A673 (cell line): ENCODE results near the gene ZNF208. TPM values are rescaled to one million over a fixed set of nuclear protein-coding genes. Genes with fewer than 3 reads are reported as not detected.

Experiments
- BruUV-seq: library from RNA; stranded (reverse); fragments of 400-500 nt; replicated peaks from 2 replicates; lab custom pipeline; 2021; lab: Mats Ljungman, UMichigan
- CTCF ChIA-PET: fragments of 300-600 bp; sonication (Branson Sonifier 250); formaldehyde crosslinking; loops from one replicate; lab custom pipeline; 2022; ENCODE audit warnings: antibody characterized with exemption; lab: Charles Lee
- POLR2A ChIA-PET: fragments of 300-600 bp; sonication (Branson Sonifier 250); formaldehyde crosslinking; loops from one replicate; lab custom pipeline; 2022; ENCODE audit warnings: antibody characterized with exemption; ENCODE audit not compliant: low non-redundant PET; lab: Charles Lee
- DNase-seq: peaks from one replicate; pipeline ENCODE4 v3.0.0-alpha.2; 2015; ENCODE audit warnings: low spot score
- H3K27ac ChIP-seq: fragments of 200-600 bp; sonication (generic); 2 replicates; pipeline ENCODE4 v1.5.1; 2016; ENCODE audit warnings: mixed run types, low read depth, mild to moderate bottlenecking, mixed read lengths, antibody characterized with exemption, low read length; ENCODE audit not compliant: poor library complexity, severe bottlenecking
- H3K27me3 ChIP-seq: fragments of 200-600 bp; sonication (generic); replicated peaks from 2 replicates; pipeline ENCODE4 v1.6.1; 2017; ENCODE audit warnings: mixed run types, low read depth, mild to moderate bottlenecking, mixed read lengths, antibody characterized with exemption, low read length; ENCODE audit not compliant: insufficient read depth, poor library complexity
- H3K36me3 ChIP-seq: fragments of 200-600 bp; sonication (generic); 2 replicates; pipeline ENCODE4 v1.6.1; 2016; ENCODE audit warnings: mixed run types, mild to moderate bottlenecking, mixed read lengths, antibody characterized with exemption, low read length; ENCODE audit not compliant: insufficient read depth, poor library complexity, severe bottlenecking
- H3K4me1 ChIP-seq: fragments of 200-600 bp; sonication (generic); 2 replicates; pipeline ENCODE4 v1.6.1; 2017; ENCODE audit warnings: mixed run types, mild to moderate bottlenecking, mixed read lengths, antibody characterized with exemption, low read length; ENCODE audit not compliant: insufficient read depth, poor library complexity, severe bottlenecking
- H3K4me3 ChIP-seq: fragments of 200-600 bp; sonication (generic); 2 replicates; pipeline ENCODE4 v1.5.1; 2016; ENCODE audit warnings: low read depth, mixed run types, mild to moderate bottlenecking, mixed read lengths, low read length; ENCODE audit not compliant: poor library complexity, severe bottlenecking
- H3K9me3 ChIP-seq: fragments of 200-600 bp; sonication (generic); 2 replicates; pipeline ENCODE4 v1.6.1; 2016; ENCODE audit warnings: mixed run types, low read depth, mild to moderate bottlenecking, mixed read lengths, antibody characterized with exemption, low read length; ENCODE audit not compliant: poor library complexity, severe bottlenecking
- EZH2 ChIP-seq: fragments of 200-600 bp; sonication (generic); IDR thresholded peaks from 2 replicates; pipeline ENCODE4 v1.6.1; 2017; ENCODE audit warnings: borderline replicate concordance, low read depth, mild to moderate bottlenecking, mixed read lengths, antibody characterized with exemption, low read length; ENCODE audit not compliant: poor library complexity, severe bottlenecking
- intact Hi-C: fragments of 100-400 bp; cut with micrococcal nuclease; formaldehyde crosslinking; loops from one replicate; pipeline ENCODE4 v1.10.0; 2022; ENCODE audit not compliant: unreplicated experiment
- total RNA-seq: library from RNA; stranded (reverse); gene quantifications from 2 replicates; pipeline ENCODE4 v1.2.3, GENCODE V29; 2021
- TF ChIP-seq, protein P1 (sequence below): fragments of 300-800, 200-600 bp; sonication (generic); conservative IDR thresholded peaks from 2 replicates; pipeline ENCODE4 v1.5.1; 2017; ENCODE audit warnings: low read depth, mild to moderate bottlenecking, antibody characterized with exemption, low read length, moderate library complexity, mixed read lengths

Gene ZNF208
- total RNA-seq, 1 experiment from 2014 or later, result not detected

DNA sequence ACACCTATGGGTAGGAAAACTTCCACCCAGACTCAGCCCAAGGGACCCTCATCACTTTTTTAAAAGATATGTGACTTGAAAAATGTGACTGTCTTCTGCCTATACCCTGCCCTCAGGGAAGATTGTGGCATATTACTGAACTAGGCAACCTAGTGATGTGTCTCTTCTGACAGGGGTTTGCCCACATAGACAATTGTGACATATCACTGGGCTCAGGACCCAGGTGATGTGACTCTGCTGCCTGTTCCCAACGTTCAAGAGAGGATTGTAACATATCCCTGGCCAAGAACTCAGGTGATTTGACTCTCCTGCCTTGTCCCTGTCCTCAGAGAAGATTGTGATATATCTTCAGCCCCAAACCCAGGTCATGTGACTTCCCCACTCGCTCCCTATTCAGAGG lies 88.5 kb downstream of the ZNF208 start:
- Histone ChIP-seq H3K4me3 (no peak overlapping the region), H3K36me3 (no peaks in the 10 kb centered on the region), H3K9me3 (peaks cover 30% of the 10 kb centered on the region), H3K4me1 (no peaks in the 10 kb centered on the region), H3K27me3 (no peaks in the 10 kb centered on the region), H3K27ac (no peak overlapping the region)
- TF ChIP-seq, protein P1, sequence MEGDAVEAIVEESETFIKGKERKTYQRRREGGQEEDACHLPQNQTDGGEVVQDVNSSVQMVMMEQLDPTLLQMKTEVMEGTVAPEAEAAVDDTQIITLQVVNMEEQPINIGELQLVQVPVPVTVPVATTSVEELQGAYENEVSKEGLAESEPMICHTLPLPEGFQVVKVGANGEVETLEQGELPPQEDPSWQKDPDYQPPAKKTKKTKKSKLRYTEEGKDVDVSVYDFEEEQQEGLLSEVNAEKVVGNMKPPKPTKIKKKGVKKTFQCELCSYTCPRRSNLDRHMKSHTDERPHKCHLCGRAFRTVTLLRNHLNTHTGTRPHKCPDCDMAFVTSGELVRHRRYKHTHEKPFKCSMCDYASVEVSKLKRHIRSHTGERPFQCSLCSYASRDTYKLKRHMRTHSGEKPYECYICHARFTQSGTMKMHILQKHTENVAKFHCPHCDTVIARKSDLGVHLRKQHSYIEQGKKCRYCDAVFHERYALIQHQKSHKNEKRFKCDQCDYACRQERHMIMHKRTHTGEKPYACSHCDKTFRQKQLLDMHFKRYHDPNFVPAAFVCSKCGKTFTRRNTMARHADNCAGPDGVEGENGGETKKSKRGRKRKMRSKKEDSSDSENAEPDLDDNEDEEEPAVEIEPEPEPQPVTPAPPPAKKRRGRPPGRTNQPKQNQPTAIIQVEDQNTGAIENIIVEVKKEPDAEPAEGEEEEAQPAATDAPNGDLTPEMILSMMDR, result no peak
- no peak for TF ChIP-seq EZH2
- ChIA-PET POLR2A (no interaction called here), CTCF (no interaction called here)
- BruUV-seq, result no TSS peak
- no peak for DNase-seq
- intact Hi-C loops, result no loop called here

DNA sequence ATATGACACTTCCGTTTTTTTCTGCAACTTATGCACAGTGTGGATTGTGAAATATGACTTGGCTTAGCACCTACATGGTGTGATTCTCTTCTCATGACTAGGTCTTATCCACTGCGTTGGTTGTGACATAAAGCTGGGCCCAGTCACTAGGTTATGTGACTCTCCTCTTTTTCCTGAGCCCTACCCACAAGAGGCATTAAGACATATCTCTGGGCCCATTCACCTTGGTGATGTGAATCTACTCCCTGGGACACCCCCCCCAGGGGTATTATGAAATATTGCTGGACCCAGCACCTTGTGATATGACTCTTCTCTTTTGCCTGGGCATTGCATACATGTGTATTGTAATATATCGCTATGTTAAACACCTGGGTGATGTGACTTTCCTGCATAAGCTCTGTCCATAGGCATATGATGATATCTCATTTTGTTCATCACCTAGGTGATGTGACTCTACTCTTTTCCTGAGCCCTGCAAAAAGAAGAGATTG lies 89.0 kb downstream of the ZNF208 start:
- H3K36me3 ChIP-seq, result no peaks in the 10 kb centered on the region
- intact Hi-C loops, result no loop called here
- H3K4me1 ChIP-seq, result no peaks in the 10 kb centered on the region
- no peak for TF ChIP-seq EZH2
- TF ChIP-seq, protein P1, result no peak
- H3K4me3 ChIP-seq, result no peak overlapping the region
- H3K27ac ChIP-seq, result no peak overlapping the region
- no peak for DNase-seq
- CTCF ChIA-PET, result no interaction called here
- H3K9me3 ChIP-seq, result peaks cover 30% of the 10 kb centered on the region
- BruUV-seq, result no TSS peak
- no peaks in the 10 kb centered on the region for H3K27me3 ChIP-seq
- POLR2A ChIA-PET, result no interaction called here

DNA sequence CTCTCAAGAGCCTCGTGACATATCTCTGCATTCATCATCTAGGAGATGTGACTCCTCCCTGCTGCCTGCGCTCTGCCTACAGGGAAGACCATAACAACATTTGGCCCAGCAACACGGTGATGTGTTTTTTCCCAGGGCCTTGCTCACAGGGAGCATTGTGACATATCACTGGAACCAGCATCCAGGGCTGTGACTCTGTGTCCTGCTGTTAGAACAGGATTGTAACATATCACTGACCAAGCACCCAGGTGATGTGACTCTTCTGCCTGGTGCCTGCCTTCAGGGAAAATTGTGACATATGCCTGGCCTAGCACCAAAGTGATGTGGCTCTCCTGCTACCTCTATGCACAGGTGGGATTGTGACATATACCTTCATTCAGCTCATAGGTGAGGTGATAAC lies 95.3 kb downstream of the ZNF208 start:
- no peaks in the 10 kb centered on the region for H3K27me3 ChIP-seq
- DNase-seq, result no peak
- POLR2A ChIA-PET, result no interaction called here
- no peak overlapping the region for H3K27ac ChIP-seq
- intact Hi-C loops, result no loop called here
- H3K4me3 ChIP-seq, result no peak overlapping the region
- TF ChIP-seq, protein P1, result no peak
- TF ChIP-seq EZH2, result no peak
- CTCF ChIA-PET, result no interaction called here
- H3K36me3 ChIP-seq, result no peaks in the 10 kb centered on the region
- no peaks in the 10 kb centered on the region for H3K4me1 ChIP-seq
- H3K9me3 ChIP-seq, result peaks cover 19% of the 10 kb centered on the region
- no TSS peak for BruUV-seq
